Tibial nerve (tissue), 3 donors: ENCODE results near the gene ARHGEF11.

Experiments used
- CTCF ChIP-seq, 5 experiments: fragments of 200-600 bp in 3 of 5; fragments of 450-650 bp in 2 of 5; sonication (generic) in 3 of 5; IDR thresholded peaks; one replicate each; pipeline ENCODE4 v1.5.1; 2016 to 2019; ENCODE audit warnings: antibody characterized with exemption in 5 of 5, mild to moderate bottlenecking in 3 of 5, moderate library complexity in 2 of 5
- POLR2A ChIP-seq, 2 donors: fragments of 450-650 bp; IDR thresholded peaks; one replicate each; pipeline ENCODE4 v1.6.1; 2017; ENCODE audit warnings: antibody characterized with exemption in 2 of 2, mild to moderate bottlenecking in 2 of 2, moderate library complexity in 2 of 2

DNA sequence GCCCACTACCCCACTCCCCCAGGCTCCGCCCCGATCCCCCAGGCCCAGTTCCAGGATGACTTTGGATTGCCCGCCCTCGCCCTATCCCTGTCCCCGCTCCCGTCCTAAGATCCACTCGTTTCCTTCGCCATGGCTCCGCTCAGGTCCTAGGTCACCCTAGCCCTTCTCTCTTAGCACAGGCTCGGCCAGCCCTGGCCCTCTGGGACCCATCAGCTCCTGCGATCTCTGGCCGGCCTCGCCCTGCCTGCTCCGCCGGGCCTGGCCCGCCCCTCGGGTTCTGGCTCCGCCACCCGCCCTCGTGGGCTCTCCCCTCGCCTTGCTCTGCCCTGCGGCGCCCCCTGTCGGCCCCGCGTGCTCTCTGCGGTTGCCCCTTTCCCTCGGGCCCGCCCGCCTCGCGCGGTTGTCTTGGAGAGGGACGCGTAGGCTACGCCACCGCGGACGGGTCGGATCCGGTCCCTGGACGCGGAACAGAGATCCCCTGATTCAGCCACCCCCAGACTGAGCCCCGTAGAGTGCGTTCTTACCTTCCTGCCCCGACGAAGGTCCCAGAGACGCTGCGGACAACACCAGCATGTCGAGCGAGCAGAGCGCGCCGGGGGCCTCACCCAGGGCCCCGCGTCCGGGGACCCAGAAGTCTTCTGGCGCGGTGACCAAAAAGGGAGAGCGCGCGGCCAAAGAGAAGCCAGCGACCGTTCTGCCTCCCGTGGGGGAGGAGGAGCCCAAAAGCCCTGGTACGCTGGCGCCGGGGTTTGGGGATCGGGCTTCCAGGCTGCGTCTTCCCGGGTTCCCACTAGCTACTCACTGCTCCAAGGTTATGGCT lies 125.1 kb downstream of the ARHGEF11 start, which contains the start of gene LRRC71:
- TF ChIP-seq CTCF (IDR thresholded peaks at IDR 0.05) (peak; percentile 47 to 95 (median 82)), POLR2A (IDR thresholded peaks at IDR 0.05) (no peak)
